T-helper 2 cell treated with Interferon-gamma antibody and Interleukin-4, amounts not matched to agents 5 μg/mL and 100 μg/mL, for 36 hours (primary cell): ENCODE results near the gene ZNF804A.

Experiments used
- DNase-seq: peaks from one replicate; pipeline ENCODE4 v3.0.0; 2021; ENCODE audit warnings: low spot score
- H3K27ac Mint-ChIP-seq: one replicate; pipeline ENCODE4 v1.8.0; 2021; ENCODE audit warnings: mild to moderate bottlenecking, mixed read lengths
- H3K27me3 Mint-ChIP-seq: one replicate; pipeline ENCODE4 v1.8.0; 2021; ENCODE audit warnings: low read depth, mixed read lengths
- H3K36me3 Mint-ChIP-seq: one replicate; pipeline ENCODE4 v1.8.0; 2021; ENCODE audit warnings: low read depth, mixed read lengths
- H3K4me1 Mint-ChIP-seq: one replicate; pipeline ENCODE4 v1.8.0; 2021; ENCODE audit warnings: low read depth, mixed read lengths
- H3K4me3 Mint-ChIP-seq: one replicate; pipeline ENCODE4 v1.8.0; 2022; ENCODE audit warnings: mild to moderate bottlenecking, moderate library complexity, mixed read lengths
- H3K9me3 Mint-ChIP-seq: one replicate; pipeline ENCODE4 v1.8.0; 2021; ENCODE audit warnings: mixed read lengths

ZNF804A gene

DNA sequence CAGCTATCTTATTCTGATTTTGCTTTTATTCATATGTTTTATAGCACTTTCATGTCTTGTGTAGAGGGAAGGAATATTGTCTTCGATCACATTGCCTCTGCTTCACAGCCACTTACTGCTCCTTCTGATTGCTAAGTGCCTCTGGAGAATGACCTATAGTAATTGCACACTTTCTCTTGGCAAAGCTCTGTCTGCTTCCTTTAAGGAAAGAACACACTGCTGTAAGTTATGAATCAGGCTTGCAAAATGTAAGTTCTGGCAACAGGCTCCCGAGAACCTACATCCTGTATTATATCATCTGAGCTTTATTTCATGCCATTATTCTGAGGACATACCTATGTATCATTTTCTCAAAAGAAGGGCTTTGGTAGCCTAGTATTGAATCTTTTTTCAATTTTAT is 170.7 kb downstream of the ZNF804A start:
- Mint-ChIP-seq H3K27ac (no peak overlapping the region), H3K4me1 (no peaks in the 10 kb centered on the region), H3K4me3 (no peak overlapping the region), H3K36me3 (no peaks in the 10 kb centered on the region), H3K27me3 (no peaks in the 10 kb centered on the region), H3K9me3 (no peaks in the 10 kb centered on the region)
- no peak for DNase-seq

DNA sequence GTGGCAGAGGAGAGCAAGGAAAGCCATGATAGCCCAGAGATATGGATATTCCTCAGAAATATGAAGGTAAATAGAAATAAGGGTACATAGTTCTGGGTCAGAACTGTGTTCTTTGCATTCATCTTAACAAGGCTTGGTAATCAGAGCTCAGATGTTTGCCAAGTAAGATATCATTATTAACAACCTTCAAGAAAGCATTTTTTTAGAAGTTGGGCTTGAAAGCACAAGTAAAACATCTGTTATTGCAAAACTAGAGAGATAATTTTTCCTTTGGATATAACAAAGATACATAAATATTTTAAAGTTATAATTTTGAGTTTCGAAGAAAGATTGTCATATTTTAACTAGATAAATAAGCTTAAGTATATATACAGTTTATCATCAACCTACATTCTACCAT is 171.4 kb downstream of the ZNF804A start:
- Mint-ChIP-seq H3K4me1 (no peaks in the 10 kb centered on the region), H3K27me3 (no peaks in the 10 kb centered on the region), H3K36me3 (no peaks in the 10 kb centered on the region), H3K4me3 (no peak overlapping the region), H3K9me3 (no peaks in the 10 kb centered on the region), H3K27ac (no peak overlapping the region)
- DNase-seq: no peak

DNA sequence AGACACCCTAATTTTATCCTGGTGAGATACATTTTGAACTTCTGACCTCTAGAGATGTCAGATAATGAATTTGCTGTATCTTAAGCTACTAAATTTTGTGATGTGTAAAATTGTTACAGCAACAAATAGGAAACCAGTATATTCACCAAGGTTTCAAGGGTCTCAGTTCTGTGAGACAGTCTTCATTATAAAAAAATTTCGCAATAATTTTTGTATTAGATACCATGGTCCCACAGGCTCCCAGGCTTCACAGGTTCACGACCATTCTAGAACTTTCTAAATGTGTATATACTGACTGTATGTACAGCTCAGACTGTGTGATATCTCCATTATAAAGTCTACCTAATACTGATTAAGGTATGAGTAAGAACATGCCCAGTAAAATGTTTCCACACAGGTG is 181.4 kb downstream of the ZNF804A start:
- Mint-ChIP-seq H3K4me1 (no peaks in the 10 kb centered on the region), H3K9me3 (peaks cover 10% of the 10 kb centered on the region), H3K4me3 (no peak overlapping the region), H3K36me3 (no peaks in the 10 kb centered on the region), H3K27me3 (no peaks in the 10 kb centered on the region), H3K27ac (no peak overlapping the region)
- DNase-seq: no peak

DNA sequence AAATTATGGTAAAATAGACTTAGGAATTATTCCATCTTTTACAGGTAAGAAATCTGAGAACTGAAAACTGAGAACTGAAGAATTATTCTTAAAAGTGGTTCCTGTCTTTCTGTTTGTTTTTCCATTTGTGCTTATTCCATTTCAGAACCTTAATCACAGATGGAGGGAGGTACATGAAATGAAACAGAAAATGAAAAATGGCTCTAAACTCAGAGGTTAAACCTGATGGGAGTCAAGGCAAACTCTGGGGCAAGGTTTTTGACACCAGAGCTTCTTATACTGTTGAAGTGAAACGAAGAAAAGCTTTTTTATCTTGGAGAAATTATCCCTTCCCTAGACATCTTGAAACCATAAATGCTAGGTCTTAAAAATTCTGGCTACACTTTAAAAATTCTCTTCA is 182.1 kb downstream of the ZNF804A start:
- Mint-ChIP-seq H3K4me3 (no peak overlapping the region), H3K4me1 (no peaks in the 10 kb centered on the region), H3K36me3 (no peaks in the 10 kb centered on the region), H3K27me3 (no peaks in the 10 kb centered on the region), H3K9me3 (peaks cover 10% of the 10 kb centered on the region), H3K27ac (no peak overlapping the region)
- no peak for DNase-seq

DNA sequence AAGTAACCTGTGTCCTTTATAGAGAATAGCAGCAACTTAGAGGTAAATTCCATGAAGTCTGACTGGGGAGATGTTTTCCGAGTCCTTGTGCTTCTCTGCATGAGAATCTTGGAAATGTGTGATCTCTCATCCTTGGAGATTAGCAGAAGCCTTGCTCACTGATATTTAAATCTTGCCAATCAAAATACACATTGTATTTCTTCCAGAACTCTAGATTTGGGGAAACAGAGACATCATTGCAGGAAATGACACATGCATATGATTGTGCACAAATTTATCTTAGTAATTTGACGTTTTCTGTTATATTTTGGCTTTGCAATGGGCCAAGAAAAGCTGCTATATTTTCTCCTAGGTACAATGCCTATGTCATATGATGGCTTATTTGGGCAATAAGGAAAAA is 182.6 kb downstream of the ZNF804A start:
- Mint-ChIP-seq H3K27me3 (no peaks in the 10 kb centered on the region), H3K4me1 (no peaks in the 10 kb centered on the region), H3K9me3 (peaks cover 10% of the 10 kb centered on the region)

DNA sequence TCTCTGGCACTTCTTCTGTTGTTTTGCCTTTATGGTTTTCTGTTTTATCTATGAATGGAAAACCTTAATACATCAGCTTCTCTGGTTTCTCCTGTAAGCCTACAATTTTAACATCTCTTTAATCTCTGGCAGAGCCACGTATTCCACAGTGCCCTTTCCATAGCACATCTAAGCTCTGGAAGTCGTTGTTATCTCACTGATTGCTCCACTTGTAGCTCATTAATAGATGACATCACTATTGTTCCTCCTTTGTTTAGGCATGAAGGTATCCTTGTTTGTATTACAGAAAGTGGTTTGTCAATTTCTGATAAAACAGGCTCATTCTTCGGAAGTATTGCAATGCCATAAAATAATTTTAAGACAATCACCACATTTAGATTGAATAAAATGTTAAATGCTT is 185.2 kb downstream of the ZNF804A start:
- Mint-ChIP-seq H3K27me3 (no peaks in the 10 kb centered on the region), H3K9me3 (peaks cover 12% of the 10 kb centered on the region), H3K27ac (no peak overlapping the region), H3K36me3 (no peaks in the 10 kb centered on the region), H3K4me3 (no peak overlapping the region), H3K4me1 (no peaks in the 10 kb centered on the region)
- DNase-seq: no peak

More for the DNA sequence above, 182.6 kb downstream of the ZNF804A start:
- Mint-ChIP-seq H3K36me3 (no peaks in the 10 kb centered on the region), H3K27ac (no peak overlapping the region), H3K4me3 (no peak overlapping the region)
- DNase-seq: no peak

DNA sequence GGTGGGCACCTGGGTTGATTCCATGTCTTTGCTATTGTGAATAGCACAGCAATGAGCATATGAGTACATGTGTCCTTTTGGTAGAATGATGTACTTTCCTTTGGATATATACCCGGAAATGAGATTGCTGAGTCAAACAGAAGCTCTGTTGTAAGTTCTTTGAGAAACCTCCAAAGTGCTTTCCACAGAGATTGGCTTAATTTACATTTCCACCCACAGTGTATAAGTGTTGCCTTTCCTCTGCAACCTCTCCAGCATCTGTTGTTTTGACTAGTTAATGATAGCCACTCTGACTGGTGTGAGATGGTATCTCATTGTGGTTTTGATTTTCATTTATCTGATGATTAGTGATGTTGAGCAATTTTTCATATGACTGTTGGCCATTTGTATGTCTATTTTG is 194.8 kb downstream of the ZNF804A start:
- Mint-ChIP-seq H3K4me1 (no peaks in the 10 kb centered on the region), H3K9me3 (peaks cover 15% of the 10 kb centered on the region), H3K36me3 (no peaks in the 10 kb centered on the region), H3K27ac (no peak overlapping the region), H3K4me3 (no peak overlapping the region), H3K27me3 (no peaks in the 10 kb centered on the region)
- no peak for DNase-seq

DNA sequence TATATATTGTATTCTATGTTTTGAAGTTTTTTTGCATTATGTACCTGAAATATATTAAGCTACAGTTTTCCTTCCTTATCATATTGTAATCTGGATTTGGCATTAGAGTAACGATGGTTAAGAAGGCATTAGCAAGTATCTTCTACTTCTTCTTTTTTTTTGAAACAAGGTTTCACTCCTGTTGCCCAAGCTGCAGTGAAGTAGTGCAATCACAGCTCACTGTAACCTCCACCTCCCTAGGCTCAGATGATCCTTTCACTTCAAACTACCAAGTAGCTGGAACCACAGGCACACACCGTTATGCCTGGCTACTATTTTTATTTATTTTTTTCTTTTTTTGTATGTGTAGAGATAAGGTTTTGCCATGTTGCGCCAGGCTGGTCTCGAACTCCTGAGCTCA is 201.1 kb downstream of the ZNF804A start:
- H3K4me1 Mint-ChIP-seq: no peaks in the 10 kb centered on the region
- H3K4me3 Mint-ChIP-seq: no peak overlapping the region
- peaks cover 10% of the 10 kb centered on the region for H3K9me3 Mint-ChIP-seq

DNA sequence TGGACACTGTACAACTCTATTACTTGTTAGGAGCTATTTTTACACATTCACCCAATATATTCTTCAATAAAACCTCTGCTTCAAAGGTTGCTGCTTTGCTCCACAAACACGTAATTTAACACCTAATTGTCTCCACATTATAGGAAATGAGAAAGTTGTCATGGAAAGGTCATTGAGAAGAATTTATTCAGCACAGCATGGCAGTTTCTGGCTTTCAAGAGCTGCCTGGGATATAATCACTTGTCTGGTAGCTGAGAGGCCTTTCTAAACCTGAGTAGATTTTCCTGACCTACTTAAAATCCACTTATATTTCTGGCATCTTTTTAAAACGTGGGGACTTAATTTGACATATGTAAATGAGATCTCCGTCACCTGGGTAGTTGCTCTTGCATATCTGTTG is 216.1 kb downstream of the ZNF804A start:
- no peak overlapping the region for H3K27ac Mint-ChIP-seq
- no peak for DNase-seq
- no peak overlapping the region for H3K4me3 Mint-ChIP-seq
- peaks cover 6% of the 10 kb centered on the region for H3K9me3 Mint-ChIP-seq
- H3K27me3 Mint-ChIP-seq: no peaks in the 10 kb centered on the region
- H3K36me3 Mint-ChIP-seq: no peaks in the 10 kb centered on the region
- no peaks in the 10 kb centered on the region for H3K4me1 Mint-ChIP-seq

More for the DNA sequence above, 201.1 kb downstream of the ZNF804A start:
- Mint-ChIP-seq H3K27ac (no peak overlapping the region), H3K36me3 (no peaks in the 10 kb centered on the region), H3K27me3 (no peaks in the 10 kb centered on the region)
- DNase-seq: no peak

DNA sequence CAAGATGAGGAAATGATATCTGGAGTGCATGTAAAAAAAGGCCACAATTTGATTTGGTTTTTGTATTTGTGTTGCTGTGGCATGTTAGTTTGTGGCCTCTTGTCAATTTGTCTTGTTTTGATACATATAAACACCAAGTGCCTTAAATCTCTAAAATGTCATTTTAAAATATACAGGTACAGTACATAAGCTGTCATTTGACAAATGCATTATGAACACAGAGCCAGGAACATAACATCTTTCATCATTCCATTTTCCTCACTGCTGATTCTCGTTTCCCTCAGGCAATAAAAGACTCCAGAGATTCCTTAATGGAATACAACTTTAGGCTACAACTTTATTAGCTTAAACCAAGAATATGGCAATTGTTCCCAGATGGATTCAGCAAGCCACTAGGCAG is 217.5 kb downstream of the ZNF804A start:
- H3K27me3 Mint-ChIP-seq: no peaks in the 10 kb centered on the region
- H3K4me3 Mint-ChIP-seq: no peak overlapping the region
- no peak overlapping the region for H3K27ac Mint-ChIP-seq
- no peaks in the 10 kb centered on the region for H3K36me3 Mint-ChIP-seq
- H3K4me1 Mint-ChIP-seq: no peaks in the 10 kb centered on the region
- no peak for DNase-seq
- peaks cover 6% of the 10 kb centered on the region for H3K9me3 Mint-ChIP-seq

DNA sequence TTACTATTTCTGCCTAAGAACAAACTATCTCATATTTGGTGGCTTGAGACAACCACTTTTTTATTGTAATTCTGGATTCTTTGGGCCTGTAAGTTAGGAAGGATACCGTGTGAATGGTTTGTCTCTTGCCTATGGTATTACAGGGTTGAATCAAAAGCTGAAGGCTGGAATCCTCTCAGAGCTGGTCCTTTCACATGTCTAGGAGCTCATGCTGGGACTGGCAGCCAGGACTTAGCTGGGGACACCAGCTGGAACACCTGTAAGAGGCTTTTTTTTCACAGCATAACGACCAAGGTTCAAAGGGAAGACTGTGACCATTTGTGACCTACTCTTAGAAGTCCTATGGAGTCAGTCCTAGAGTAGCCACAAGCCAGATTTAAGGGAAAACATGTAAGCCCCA is 226.3 kb downstream of the ZNF804A start:
- Mint-ChIP-seq H3K27me3 (no peaks in the 10 kb centered on the region), H3K9me3 (peaks cover 11% of the 10 kb centered on the region), H3K4me1 (no peaks in the 10 kb centered on the region), H3K36me3 (no peaks in the 10 kb centered on the region), H3K4me3 (no peak overlapping the region), H3K27ac (no peak overlapping the region)
- no peak for DNase-seq

DNA sequence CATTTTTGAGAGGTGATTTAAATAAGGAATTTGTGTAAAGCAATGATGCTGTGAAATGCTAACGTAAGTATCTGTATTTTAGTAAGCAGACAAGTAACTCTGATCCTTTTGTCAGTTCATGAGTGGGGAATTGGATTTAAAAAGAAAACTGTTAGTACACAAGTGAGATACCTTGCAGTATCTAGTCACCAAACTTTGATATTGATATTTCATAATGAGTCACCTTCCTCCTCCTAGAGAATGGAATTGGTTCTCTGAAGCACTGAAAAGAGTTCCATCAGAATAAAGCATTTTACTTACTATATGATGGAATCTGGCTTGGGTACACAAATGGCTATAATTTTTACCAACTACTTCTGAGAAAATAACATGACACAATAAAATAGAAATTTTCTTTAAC is 232.2 kb downstream of the ZNF804A start:
- Mint-ChIP-seq H3K27me3 (no peaks in the 10 kb centered on the region), H3K36me3 (no peaks in the 10 kb centered on the region), H3K9me3 (no peaks in the 10 kb centered on the region), H3K4me1 (no peaks in the 10 kb centered on the region), H3K4me3 (no peak overlapping the region), H3K27ac (no peak overlapping the region)
- DNase-seq: no peak

DNA sequence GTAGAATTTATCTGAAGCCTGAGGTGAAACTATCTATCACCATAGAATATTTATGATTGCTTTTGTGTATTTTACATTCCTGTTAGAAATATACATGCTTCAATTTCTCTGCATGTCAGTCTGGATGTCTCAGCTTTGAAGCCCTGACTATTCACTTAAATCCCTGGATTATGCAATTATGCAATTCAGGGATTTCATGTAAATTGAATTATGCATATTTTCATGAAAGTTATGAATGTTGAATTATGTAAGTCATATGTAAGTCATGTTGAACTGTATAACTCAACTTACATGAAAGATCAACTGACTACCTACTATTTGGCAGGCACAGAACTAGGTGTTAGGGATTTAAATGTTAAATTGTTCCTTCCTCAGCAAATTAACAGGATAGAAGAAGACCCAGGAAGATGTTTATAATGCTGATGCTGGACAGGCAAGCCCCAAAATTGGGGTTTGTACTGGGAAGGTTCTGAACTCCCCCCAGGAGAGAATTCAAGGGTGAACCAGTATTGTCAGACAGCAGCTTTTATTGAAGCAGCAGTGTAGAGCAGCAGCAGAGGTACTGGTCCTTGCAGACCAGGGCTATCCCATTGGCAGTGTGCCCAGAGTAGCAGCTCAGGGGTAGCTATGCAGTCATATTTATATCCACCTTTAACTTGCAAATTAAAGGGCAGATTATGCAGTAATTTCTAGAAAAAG is 236.5 kb downstream of the ZNF804A start:
- H3K4me1 Mint-ChIP-seq: no peaks in the 10 kb centered on the region
- H3K9me3 Mint-ChIP-seq: no peaks in the 10 kb centered on the region
- H3K4me3 Mint-ChIP-seq: no peak overlapping the region
- no peaks in the 10 kb centered on the region for H3K27me3 Mint-ChIP-seq
- no peak for DNase-seq
- H3K27ac Mint-ChIP-seq: no peak overlapping the region
- no peaks in the 10 kb centered on the region for H3K36me3 Mint-ChIP-seq

DNA sequence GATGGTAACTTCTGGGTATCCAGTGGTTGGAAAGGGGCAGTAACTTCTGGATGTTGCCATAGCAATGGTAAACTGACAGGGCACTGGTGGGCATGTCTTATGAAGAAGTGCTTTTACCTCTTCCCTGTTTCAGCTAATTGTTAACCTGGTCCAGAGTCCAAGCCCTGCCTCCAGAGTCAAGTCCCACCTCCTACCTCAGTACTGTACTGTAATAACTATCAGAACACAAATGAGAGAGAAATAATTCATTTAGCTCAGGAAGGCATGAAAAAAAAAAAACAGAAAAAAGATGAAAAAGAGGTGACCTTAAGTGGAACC is 237.0 kb downstream of the ZNF804A start:
- DNase-seq: no peak
- Mint-ChIP-seq H3K27ac (no peak overlapping the region), H3K9me3 (no peaks in the 10 kb centered on the region), H3K4me3 (no peak overlapping the region), H3K27me3 (no peaks in the 10 kb centered on the region), H3K36me3 (no peaks in the 10 kb centered on the region), H3K4me1 (no peaks in the 10 kb centered on the region)

DNA sequence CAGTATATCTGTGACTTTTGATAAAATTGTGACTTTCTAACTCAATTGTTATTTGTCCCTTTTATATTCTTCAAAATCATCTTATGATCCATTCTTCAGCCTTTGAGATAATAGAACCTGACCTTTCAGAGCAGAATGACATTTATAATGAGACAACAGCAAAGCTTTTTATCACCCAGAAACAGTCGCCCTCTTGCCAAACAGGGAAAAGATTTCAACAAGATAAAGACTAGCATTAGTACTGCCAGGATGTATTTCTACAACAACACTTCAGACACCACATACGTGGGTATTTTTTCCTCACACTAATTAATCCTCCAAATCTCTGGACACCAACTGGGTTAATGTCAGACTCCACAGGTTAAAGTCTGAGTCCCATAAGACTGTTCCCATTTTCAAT is 249.0 kb downstream of the ZNF804A start:
- no peaks in the 10 kb centered on the region for H3K27me3 Mint-ChIP-seq
- H3K9me3 Mint-ChIP-seq: no peaks in the 10 kb centered on the region
- no peak overlapping the region for H3K4me3 Mint-ChIP-seq
- DNase-seq: no peak
- no peaks in the 10 kb centered on the region for H3K36me3 Mint-ChIP-seq
- no peaks in the 10 kb centered on the region for H3K4me1 Mint-ChIP-seq
- H3K27ac Mint-ChIP-seq: no peak overlapping the region
